ENCODE data around the gene ZNF438. TPM values are rescaled to one million over a fixed set of nuclear protein-coding genes. Genes with fewer than 3 reads are reported as not detected.

Gene ZNF438
- total RNA-seq, 1 donor = 4.3 TPM

DNA sequence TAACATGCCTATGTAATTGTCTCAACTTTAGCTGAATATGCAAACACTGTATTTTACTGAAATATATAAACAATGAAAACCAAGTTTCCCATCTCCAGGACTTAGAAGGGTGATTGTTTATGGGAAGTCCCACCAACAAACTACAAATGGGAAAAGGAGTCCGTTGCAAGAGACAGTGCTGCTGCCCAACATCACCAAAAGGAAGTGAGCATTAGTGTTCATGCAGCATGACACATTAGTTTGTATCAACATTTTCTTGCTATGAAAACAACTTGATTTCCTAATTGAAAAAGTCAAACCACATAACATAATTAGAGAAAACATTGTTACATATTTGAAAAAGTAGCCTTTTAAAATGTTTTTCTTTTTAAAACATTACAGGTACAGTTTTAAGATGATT, 138.5 kb downstream of the ZNF438 start:
- DNase-seq (ENCODE audit: insufficient read length, low spot score, missing footprints) = no peak

DNA sequence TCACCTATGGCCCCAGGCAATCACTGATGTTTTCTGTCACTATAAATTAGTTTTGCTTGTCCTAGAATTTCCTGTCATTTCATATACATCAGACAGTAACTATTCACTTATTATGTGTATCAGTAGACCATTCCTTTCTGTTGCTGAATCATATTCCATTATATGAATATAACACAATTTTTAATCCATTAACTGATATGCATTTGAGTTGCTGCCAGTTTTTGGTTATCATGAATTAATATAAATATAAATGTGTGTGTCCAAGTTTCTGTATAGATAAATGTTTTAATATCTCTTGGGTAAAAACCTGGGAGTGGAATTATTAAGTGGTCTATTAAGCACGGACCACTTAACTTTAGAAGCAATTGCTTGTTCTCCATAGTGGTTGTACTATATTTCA, 143.8 kb downstream of the ZNF438 start:
- DNase-seq (ENCODE audit: insufficient read length, low spot score, missing footprints) = no peak
- Histone ChIP-seq H3K4me2 (ENCODE audit: insufficient read depth, low read length) (no peak overlapping the region), H3K9me3 (ENCODE audit: low read depth, low read length) (no peaks in the 10 kb centered on the region), H4K20me1 (ENCODE audit: insufficient read depth, low read length) (no peaks in the 10 kb centered on the region), H3K27ac (ENCODE audit: low read depth, low read length) (no peak overlapping the region), H3K4me1 (ENCODE audit: insufficient read depth, low read length) (no peaks in the 10 kb centered on the region), H3K79me2 (ENCODE audit: insufficient read depth, low read length) (no peaks in the 10 kb centered on the region), H3K4me3 (ENCODE audit: insufficient read depth, low read length) (no peak overlapping the region), H3K27me3 (ENCODE audit: insufficient read depth, low read length) (no peaks in the 10 kb centered on the region), H3K36me3 (ENCODE audit: insufficient read depth, low read length) (no peaks in the 10 kb centered on the region), H2AFZ (ENCODE audit: low read length) (no peak overlapping the region)
- TF ChIP-seq, protein P1, sequence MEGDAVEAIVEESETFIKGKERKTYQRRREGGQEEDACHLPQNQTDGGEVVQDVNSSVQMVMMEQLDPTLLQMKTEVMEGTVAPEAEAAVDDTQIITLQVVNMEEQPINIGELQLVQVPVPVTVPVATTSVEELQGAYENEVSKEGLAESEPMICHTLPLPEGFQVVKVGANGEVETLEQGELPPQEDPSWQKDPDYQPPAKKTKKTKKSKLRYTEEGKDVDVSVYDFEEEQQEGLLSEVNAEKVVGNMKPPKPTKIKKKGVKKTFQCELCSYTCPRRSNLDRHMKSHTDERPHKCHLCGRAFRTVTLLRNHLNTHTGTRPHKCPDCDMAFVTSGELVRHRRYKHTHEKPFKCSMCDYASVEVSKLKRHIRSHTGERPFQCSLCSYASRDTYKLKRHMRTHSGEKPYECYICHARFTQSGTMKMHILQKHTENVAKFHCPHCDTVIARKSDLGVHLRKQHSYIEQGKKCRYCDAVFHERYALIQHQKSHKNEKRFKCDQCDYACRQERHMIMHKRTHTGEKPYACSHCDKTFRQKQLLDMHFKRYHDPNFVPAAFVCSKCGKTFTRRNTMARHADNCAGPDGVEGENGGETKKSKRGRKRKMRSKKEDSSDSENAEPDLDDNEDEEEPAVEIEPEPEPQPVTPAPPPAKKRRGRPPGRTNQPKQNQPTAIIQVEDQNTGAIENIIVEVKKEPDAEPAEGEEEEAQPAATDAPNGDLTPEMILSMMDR (IDR thresholded peaks at IDR 0.05; ENCODE audit: extremely low read depth, low read depth, low read length) = no peak

More for the DNA sequence above, 138.5 kb downstream of the ZNF438 start:
- Histone ChIP-seq H3K9me3 (ENCODE audit: low read depth, low read length) (no peaks in the 10 kb centered on the region), H3K27ac (ENCODE audit: low read depth, low read length) (no peak overlapping the region), H4K20me1 (ENCODE audit: insufficient read depth, low read length) (no peaks in the 10 kb centered on the region), H3K4me3 (ENCODE audit: insufficient read depth, low read length) (no peak overlapping the region), H3K27me3 (ENCODE audit: insufficient read depth, low read length) (no peaks in the 10 kb centered on the region), H3K4me1 (ENCODE audit: insufficient read depth, low read length) (peaks cover 2% of the 10 kb centered on the region), H3K79me2 (ENCODE audit: insufficient read depth, low read length) (no peaks in the 10 kb centered on the region), H3K36me3 (ENCODE audit: insufficient read depth, low read length) (no peaks in the 10 kb centered on the region), H3K4me2 (ENCODE audit: insufficient read depth, low read length) (no peak overlapping the region), H2AFZ (ENCODE audit: low read length) (peak overlapping the region; percentile 31)
- TF ChIP-seq, protein P1 (IDR thresholded peaks at IDR 0.05; ENCODE audit: extremely low read depth, low read depth, low read length) = no peak

DNA sequence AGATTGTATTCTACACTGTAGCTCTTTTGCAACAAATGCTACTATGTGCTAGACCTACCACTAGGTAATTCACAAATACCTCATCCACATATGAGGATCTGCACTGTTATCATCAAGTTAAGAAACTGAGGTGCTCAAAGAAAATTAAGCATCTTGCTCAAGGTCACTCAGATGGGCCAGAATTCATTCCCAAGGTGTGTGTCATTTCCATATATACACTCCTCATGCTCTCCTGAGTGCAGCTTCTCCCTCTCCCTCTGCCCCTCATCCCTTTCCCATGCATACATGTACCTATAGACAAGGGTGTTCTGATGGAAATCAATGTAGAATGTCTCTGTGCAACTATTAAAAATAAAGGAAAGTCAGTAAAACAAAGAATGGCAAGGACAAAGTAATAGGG, 146.2 kb downstream of the ZNF438 start:
- Histone ChIP-seq H3K27me3 (ENCODE audit: insufficient read depth, low read length) (no peaks in the 10 kb centered on the region), H4K20me1 (ENCODE audit: insufficient read depth, low read length) (no peaks in the 10 kb centered on the region), H2AFZ (ENCODE audit: low read length) (no peak overlapping the region), H3K79me2 (ENCODE audit: insufficient read depth, low read length) (no peaks in the 10 kb centered on the region), H3K4me1 (ENCODE audit: insufficient read depth, low read length) (no peaks in the 10 kb centered on the region), H3K9me3 (ENCODE audit: low read depth, low read length) (no peaks in the 10 kb centered on the region), H3K4me2 (ENCODE audit: insufficient read depth, low read length) (no peak overlapping the region), H3K36me3 (ENCODE audit: insufficient read depth, low read length) (no peaks in the 10 kb centered on the region), H3K27ac (ENCODE audit: low read depth, low read length) (no peak overlapping the region), H3K4me3 (ENCODE audit: insufficient read depth, low read length) (no peak overlapping the region)
- DNase-seq (ENCODE audit: insufficient read length, low spot score, missing footprints) = no peak
- TF ChIP-seq, protein P1 (IDR thresholded peaks at IDR 0.05; ENCODE audit: extremely low read depth, low read depth, low read length) = no peak

DNA sequence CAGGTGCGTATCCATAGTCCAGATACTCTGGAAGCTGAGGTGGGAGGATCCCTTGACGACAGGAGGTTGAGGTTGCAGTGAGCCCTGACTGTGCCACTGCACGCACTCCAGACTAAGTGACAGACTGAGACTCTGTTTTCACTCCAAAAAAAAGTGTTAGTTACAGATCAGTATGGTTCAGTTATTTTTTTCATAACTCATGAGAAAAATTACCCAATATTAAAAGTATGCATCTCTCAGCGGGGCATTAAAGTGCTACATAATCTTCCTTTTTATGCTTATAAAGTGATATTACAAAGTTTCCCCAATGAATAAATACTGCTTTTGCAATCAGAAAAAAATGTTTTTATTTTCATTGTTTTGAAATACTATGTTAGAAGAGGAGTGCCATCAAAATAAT, 147.9 kb downstream of the ZNF438 start:
- no peak overlapping the region for H3K4me2 ChIP-seq (ENCODE audit: insufficient read depth, low read length)
- no peak overlapping the region for H3K4me3 ChIP-seq (ENCODE audit: insufficient read depth, low read length)
- DNase-seq (ENCODE audit: insufficient read length, low spot score, missing footprints) = no peak

More for the DNA sequence above, 147.9 kb downstream of the ZNF438 start:
- Histone ChIP-seq H3K27ac (ENCODE audit: low read depth, low read length) (no peak overlapping the region), H2AFZ (ENCODE audit: low read length) (no peak overlapping the region), H3K4me1 (ENCODE audit: insufficient read depth, low read length) (no peaks in the 10 kb centered on the region), H3K9me3 (ENCODE audit: low read depth, low read length) (no peaks in the 10 kb centered on the region), H3K27me3 (ENCODE audit: insufficient read depth, low read length) (no peaks in the 10 kb centered on the region), H3K79me2 (ENCODE audit: insufficient read depth, low read length) (no peaks in the 10 kb centered on the region), H3K36me3 (ENCODE audit: insufficient read depth, low read length) (no peaks in the 10 kb centered on the region), H4K20me1 (ENCODE audit: insufficient read depth, low read length) (no peaks in the 10 kb centered on the region)
- TF ChIP-seq, protein P1 (IDR thresholded peaks at IDR 0.05; ENCODE audit: extremely low read depth, low read depth, low read length) = no peak

Measured in osteoblast (primary cell).